AG08395 (cell line): ENCODE data around the gene ITGA2B.
"Not testable (repeated sequence)": the region's sequence is repeated elsewhere in the genome, so short reads cannot be mapped to it uniquely, and the experiment has no call there.

ENCODE experiments used
- DNase-seq: peaks from one replicate; pipeline ENCODE4 v3.0.0; 2012; ENCODE audit warnings: mixed read lengths, low spot score

ITGA2B gene

DNA sequence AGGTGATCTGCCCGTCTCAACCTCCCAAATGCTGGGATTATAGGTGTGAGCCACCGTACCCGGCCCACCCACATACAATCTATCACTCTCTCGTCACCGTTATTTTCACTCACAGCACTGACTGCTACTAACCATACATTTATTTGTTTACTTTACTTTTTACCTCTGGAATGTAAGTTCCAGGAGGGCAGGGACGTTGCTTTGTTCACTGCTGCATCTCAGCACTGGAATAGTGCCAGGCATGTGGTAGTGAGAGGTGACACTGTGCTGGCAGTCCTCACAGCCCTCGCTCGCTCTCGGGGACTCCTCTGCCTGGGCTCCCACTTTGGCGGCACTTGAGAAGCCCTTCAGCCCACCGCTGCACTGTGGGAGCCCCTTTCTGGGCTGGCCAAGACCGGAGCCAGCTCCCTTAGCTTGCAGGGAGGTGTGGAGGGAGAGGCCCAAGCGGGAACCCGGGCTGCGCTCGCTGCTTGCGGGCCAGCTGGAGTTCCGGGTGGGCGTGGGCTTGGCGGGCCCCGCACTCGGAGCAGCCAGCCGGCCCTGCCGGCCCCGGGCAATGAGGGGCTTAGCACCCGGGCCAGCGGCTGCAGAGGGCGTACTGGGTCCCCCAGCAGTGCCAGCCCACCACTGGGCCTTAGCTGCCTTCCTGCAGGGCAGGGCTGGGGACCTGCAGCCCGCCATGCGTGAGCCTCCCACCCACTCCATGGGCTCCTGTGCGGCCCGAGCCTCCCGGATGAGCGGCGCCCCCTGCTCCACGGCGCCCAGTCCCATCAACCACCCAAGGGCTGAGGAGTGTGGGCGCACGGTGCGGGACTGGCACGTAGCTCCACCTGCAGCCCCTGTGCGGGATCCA, 20.8 kb downstream of the ITGA2B start:
- DNase-seq: not testable (repeated sequence)

DNA sequence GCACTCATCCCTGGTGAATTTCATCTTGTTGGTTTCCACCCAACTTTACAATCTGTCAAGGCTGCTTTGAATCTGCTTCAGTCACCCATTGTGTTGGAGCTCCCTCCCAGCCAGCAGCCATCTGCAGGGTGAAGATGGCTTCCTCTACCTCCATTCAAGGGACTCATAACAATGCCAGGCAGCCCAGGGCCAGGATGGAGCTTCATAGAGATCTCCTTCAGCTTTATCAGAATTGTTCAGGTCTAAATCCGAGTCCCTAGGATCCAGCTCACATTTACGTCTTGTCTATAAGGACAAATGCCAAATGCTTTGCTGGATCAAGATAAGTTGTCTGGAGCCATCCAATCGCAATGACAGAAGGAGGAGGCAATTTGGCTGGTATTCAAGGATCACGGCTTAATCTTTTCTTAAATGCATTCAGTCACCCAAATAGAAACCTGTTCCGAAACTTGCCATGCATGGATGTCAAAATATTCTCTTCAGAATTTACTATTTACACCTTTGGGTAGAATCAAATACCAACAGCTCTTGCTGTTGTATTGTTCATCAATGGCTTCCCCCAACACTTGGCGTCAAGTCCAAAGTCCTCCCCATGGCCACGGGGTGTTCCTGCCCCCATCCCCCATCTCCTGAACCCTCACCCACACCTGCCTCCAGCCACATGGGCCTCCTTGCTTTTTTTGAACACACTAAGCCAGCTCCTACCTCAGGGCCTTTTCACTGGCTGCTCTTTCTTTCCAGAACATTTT, 22.0 kb downstream of the ITGA2B start:
- DNase-seq: no peak

DNA sequence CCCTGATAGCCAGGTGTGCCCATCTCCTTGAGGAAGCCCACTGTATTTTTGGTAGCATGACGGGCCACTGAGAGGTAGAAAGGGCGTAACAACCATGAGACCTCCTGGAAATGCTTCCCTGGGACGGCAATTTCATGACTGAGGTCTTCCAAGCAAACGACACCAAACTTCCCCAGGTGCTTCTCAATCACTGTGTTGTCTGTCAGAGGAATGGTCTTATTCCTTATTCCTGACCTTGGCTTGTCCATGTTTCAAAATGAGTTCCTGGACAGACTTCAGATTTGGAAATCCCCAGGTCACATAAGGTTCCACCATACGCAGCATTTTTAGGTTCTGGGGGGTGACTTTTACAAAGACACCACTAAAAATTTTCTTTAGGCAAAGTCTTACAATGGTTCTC, 24.4 kb downstream of the ITGA2B start:
- not testable (repeated sequence) for DNase-seq

DNA sequence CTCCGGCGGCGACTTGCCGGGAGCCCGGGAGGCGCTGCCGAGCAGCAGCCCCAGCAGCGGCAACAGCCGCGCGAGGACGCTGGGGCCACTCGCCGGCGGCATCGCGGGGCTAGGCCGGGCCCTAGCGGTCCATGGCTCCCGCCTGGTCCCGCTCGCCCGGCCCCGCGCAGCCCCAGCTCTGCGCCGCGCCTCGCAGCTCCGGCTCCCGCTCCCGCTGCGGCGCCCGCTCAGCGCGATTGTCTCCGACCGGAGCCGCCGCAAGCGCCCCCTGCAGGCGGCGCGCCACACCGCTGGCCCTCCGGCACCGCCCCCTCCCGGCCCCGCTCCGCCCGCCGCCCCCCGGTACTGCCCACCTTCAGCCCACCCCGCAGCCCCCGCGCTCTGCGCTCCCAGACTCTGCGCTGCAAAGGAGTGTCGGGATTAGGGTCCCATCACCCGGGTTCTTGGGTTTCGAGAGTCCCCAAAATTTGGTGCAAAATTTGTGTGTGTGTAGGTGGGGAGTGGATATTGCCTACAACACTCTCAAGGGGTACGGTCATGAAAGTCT, 25.8 kb downstream of the ITGA2B start, which contains the start of gene FAM171A2:
TSS of gene FAM171A2 (minus strand) at position 241 of the 547 bp plus-strand sequence. CDS start at position 102, 139 bp downstream.
- DNase-seq: peak; percentile 89

DNA sequence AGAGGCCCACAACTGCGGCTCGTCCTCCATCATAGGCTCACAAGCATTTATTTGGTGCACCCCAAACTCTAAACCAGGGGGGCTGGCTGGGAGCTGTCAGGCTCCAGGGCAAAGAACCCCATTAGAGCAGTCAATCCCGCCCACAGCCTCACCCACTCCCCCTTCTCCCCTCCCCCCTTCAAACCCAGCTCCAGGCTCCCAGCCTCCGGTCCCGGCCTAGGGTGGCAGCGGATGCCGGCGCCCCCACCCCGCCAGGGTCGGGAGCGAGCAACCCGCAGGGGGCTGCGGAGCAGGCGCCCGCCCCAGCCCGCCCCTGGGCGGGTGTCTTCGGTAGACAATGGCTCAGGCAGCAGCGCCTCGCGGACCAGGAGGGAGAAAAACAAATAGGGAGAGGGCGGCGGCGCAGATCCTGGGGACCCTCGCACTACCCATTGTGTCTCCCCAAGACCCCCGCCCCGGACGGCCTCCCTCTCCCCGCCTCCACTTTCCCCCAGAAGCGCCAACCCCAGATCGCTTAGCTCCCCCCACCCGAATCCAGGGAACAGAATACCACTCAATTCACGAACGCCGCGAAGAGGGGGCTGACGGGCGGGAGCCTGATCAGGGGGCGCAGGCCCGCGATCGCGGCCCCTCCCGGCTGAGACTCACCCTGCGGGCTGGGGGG, 26.4 kb downstream of the ITGA2B start:
- peak; percentile 42 for DNase-seq

DNA sequence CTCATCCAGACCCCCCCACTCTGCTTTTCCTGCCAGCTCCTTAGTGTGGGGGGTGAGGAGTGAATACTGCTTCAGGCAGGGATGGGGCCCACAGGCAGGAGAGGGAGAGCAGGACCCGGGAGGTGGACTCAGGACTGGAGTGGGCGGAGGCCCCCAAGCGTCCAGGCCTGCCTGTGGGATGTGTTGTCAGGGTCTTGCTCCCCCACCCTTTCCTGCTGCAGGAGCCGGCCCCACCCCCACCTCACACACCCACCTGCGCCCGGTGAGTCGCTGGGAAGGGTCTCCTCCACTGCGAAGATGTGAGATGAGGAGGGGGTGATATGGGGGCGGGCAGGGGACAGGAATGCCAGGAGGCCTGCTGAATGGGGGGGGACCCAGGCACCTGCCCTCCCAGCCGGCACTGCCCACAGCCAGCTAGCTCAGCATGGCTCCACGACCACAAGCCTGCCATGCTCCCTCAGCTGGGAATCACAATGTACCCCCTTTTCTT, 26.9 kb downstream of the ITGA2B start:
- no peak for DNase-seq

DNA sequence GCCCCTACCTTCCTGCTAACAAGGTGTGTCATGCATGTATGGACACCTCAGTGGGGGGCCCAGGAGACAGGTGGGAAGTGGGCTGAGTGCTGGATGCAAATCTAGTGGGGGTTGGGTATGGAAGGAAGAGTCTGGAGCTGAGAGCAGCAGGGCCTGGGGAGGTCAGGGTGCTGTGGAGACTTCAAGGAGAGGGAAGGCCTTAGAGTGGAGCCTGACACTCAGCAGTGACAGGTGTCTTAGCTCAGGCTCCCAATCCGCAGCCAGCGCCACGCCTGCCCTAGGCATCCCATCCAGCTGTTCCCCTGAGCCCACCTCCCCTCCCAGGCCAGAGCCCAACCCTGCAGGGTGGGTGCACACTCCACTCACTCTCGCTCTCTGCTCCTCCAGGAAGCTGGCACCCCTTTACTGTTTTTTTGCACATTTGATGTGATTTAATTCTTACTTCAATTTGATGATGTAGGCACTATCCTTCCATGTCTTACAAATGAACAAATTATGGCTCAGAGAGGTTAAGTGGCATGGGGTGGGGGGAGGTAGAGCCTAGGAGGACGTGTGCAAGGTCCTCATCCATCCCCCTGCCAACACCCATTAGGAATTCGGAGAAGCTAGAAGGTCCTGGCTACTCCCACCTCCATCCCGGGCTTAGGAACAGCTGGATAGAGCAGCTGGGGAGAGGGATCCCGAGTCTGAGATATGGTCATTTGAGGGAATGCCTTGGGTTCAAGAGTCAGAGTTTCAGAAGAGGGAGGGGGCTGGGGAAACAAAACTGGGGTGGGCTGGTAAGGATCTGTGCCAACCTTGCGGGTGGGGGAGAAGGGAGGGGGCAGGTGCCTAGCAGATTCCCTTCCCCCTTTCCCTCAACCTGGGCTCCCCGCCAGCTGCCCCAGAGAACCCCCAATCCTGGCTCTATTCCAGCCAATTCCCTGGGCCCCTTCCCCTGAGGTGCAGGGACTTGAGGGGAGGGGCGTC, 27.9 kb downstream of the ITGA2B start:
- no peak for DNase-seq

DNA sequence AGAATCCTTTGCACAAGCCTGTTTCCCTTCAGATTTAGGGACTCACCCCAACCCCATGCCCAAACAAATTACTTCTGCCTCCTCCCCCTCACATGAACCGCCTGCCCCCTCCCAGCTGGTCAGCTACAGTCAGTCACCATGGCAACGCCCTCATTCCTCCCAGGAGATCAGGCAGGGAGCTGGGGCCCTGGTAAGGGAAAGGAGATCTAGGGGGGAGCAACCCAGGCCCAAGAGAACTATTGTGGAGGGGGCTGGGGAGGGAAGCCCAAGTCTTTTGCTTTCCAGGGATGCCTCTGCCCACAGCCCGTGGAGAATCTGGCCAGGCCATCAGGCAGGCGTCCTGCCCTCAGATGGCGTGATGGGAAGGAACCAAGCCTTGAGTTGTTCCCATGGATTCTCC, 28.6 kb downstream of the ITGA2B start:
- DNase-seq: peak; percentile 54

DNA sequence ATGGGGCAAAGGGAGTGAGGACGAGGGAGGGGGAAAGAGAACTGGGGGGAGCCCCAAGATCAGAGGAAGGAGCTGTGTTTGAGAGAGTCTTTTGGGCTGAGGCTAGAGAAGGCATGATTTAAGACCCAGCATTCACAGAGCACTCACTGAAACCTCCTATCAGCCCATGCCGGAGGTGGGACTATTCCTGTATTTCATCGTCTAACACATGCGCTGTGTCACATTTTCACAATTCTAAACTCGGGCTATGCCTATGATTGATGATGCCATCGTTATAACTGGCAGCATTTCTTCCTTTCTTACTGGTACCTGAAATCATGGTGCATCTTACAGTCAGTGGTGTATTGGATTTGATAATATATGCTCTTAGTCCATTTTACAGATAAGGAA, 29.3 kb downstream of the ITGA2B start:
- no peak for DNase-seq

DNA sequence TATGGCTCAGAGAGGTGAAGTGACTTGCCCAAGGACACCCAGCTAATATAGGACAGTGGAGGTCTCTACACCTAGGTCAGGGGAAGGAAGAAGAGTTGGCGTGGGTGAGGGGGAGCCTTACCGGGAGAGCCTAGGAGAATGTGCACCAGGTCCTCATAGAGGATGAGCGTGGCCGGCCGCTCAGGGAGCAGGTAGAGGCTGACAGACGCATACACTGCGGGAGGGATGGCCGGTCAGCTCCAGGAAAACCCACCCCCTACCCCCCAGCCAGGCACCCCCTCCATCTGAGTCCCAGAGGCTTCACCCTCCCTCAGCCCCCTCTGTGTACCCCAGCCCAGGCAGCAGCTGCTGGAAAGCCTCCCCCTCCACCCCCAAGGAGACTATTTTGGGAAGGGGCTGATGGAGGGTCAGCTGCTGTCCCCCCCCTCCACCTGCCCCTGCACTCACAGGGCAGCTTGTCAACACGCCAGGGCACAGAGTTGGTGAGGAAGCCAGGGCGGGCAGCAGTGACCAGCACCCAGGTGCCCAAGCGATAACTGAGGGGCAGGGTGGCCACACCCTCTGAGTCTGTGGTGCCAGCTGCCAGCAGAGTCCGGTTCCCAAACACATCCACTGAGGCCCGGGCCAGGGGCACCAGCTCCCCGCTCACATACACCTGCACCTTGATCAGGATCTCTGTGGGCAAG, 29.8 kb downstream of the ITGA2B start:
- no peak for DNase-seq

DNA sequence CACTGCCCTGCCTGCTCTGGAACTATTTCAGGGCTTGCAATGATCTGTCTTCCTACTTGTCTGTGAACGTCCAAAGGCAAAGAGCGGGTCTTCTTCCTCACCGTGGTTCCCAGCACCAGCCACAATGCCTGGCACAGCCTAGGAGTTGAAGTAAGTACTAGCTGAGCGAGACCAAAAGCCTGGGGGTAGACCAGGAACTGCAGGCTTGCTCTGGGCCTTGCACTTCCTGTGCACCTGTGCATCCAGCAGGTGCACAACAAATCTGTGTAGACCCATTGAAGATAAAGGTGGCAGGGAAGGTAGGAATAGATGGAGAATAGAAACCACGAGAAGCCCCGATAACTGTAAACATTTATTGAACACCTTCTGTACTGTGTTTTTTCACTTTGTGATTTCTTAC, 30.4 kb downstream of the ITGA2B start:
- no peak for DNase-seq

DNA sequence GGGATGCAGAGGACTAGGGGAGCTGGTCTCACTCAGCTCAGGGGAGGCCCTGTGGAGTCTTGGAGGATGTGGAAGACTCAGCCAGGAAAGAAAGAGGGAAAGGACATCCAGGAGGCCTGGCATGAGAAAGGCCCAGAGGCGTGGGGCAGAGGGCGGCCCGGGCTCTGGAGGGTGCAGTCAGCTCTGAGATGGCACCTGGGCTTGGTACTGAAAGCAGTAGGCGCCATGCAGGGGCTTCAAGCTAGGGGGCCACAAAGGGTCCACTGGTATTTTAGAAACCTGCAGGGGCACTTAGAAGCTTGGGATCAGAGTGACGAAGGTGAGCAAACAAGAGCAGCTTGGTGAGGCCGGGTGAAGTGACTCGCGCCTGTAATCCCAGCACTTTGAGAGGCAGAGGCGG, 31.4 kb downstream of the ITGA2B start:
- no peak for DNase-seq

DNA sequence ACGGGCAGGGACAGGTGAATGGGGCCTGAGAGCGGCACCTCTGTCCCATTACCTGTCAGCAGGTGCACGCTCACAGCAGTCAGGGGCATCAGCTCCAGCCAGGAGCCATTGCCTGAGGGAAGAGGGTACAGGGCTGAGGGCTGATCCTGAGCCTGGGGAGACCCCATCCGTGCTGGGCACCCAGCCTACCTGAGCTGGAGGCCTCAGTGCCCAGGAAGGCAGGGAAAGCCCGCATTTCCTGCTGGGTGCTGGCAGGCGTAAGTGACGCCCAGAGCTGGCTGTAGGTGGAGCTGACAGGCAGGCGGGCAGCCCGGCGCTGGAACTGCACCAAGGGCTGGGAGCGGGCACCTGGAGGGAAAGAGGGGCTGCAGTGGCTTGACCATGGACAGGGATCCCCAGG, 33.2 kb downstream of the ITGA2B start:
- no peak for DNase-seq

DNA sequence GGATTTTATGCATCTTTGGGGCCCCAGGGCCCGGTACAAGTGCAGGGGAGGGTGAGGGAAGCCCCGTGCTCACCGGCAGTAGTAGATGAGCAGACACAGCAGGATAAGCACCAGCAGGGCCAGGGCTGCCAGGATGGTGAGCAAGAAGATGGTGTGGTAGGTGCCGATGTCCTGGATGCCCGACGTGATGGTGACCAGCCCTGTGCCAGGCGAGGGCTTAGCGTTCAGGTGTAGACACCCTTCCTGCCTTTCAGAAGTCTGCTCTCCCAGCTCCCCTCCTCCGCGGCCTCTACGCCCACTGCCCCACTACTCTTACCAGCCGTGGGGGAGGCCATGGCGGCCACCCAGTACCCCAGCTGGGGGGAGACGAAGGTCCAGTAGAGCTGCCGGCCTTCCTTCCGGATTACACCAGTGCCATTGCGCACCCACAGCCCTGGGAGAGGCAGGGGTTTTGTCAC, 33.8 kb downstream of the ITGA2B start:
- no peak for DNase-seq

DNA sequence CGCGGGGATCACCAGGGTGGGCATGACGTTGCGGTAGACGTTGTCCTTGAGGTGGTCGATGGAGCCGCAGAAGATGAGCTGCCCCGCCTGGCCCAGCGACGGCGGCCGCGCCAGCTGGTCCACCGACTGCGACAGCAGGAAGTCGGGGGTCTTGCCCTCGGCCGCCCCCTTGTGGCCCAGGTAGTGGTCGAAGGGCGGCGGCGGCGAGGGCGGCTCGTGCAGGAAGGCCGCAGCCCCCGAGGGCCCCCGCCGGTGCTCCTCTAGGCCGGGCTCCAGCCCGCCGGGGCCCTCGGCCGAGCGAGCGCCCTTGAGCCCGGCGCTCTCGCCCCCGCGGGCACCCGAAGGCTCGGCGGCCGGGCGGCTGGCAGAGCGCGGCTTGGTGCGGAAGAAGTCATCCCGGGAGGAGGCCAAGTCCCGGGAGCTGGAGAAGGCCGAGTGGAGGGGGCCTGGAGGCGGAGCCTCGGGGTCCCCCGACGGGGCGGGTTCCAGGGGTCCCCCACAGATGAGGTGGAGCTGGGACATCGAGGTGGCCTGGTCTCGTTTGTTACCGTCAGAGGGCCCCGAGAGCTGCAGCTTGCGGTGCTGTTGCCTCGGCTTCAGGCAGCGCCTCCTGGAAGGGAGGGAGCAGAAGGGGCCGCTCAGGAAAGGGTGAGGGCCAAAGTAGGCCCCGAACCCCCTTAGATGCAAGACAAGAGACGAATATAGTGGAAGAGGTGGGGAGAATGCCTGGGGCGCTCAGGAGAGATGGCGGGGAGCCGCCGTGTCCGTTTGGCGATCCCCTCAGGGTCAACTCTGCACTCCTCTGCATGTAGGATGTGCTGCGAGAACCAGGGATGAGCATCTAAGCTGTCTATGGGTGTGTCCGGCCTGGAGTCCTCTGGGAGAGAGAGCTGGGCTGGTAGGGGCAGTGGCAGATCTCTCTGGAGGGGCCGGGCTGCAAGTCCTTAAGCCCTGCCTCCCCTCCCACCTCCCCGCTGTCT, 34.6 kb downstream of the ITGA2B start:
- no peak for DNase-seq

DNA sequence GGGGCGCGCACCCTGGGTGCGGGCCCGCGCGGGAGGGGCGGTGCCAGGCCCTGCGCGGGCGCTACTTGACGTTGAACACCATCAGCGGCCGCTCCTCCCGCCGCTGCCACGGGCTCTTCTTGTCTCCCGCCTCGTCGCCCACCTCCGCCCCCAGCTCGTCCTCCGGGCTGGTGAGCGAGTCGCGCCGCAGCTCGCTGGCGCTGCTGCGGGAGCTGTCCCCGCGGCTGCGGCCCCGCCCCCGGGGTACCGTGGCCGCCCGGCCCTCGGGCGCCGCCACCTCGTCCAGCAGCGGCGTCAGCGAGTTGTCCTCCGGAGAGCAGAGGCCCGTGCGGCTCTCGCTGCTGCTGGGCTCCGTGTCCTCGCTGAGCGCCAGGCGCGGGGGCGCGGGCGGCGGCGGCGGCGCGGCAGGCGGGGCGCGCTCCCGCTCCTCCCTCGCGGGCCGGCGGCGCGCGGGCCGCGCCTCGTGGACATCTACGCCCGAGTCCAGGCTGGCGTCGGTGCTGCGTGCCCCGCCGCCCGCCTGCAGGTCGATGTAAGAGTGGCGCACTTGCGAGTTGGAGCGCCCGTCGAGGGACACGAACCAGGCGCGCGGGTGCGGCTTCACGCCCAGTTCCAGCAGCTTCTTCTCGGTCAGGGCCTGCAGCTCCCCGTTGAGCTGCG, 35.6 kb downstream of the ITGA2B start:
- peak; percentile 50 for DNase-seq

DNA sequence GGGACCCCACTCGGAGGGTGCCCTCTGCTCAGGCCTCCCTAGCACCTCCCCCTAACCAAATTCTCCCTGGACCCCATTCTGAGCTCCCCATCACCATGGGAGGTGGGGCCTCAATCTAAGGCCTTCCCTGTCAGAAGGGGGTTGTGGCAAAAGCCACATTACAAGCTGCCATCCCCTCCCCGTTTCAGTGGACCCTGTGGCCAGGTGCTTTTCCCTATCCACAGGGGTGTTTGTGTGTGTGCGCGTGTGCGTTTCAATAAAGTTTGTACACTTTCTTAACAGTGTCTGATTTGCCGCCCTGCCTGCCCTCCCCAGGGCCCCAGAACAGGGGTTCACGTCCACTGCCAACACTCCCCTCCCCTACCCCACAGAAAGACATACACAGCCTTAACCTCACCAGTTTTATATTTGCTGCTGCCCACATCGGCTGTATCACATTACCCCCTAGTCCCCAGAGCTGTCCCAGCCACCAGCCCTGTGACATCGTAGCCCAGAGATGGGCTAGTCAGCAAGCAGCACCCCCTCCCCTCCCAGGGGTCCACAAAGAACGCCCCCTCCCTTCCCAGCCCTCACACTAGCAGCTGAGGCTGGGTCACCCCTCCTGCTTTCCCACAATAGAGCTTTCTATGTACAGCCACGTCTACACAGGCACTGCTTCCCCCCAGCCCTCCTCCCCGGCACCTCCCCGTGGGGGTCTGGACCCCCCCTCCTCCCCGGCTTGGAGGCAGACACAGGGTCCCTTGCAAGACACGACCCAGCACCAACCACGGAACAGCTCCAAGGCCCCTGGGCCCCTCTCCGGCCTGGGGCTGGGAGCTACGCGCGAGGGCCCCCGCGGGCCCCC, 36.4 kb downstream of the ITGA2B start:
- no peak for DNase-seq
